ENCODE results near the gene MST1R.
A peak's percentile ranks its signal among the peaks of the same experiment; 100 is the strongest.
"Not testable (repeated sequence)": the region's sequence is repeated elsewhere in the genome, so short reads cannot be mapped to it uniquely, and the experiment has no call there.

Gene MST1R

GRCh38 chr3:49903451-49904424 lies at the start of gene MST1R:
MST1R (minus strand) TSS chr3:49903873; CDS start chr3:49903609, 264 bp downstream.
- DNase-seq (ENCODE audit: insufficient read length, low spot score) (peak; percentile 11), FAIRE-seq (no peak)
- TF ChIP-seq, protein P1, sequence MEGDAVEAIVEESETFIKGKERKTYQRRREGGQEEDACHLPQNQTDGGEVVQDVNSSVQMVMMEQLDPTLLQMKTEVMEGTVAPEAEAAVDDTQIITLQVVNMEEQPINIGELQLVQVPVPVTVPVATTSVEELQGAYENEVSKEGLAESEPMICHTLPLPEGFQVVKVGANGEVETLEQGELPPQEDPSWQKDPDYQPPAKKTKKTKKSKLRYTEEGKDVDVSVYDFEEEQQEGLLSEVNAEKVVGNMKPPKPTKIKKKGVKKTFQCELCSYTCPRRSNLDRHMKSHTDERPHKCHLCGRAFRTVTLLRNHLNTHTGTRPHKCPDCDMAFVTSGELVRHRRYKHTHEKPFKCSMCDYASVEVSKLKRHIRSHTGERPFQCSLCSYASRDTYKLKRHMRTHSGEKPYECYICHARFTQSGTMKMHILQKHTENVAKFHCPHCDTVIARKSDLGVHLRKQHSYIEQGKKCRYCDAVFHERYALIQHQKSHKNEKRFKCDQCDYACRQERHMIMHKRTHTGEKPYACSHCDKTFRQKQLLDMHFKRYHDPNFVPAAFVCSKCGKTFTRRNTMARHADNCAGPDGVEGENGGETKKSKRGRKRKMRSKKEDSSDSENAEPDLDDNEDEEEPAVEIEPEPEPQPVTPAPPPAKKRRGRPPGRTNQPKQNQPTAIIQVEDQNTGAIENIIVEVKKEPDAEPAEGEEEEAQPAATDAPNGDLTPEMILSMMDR (IDR thresholded peaks at IDR 0.05; ENCODE audit: insufficient read depth, missing control alignments), result no peak

DNA sequence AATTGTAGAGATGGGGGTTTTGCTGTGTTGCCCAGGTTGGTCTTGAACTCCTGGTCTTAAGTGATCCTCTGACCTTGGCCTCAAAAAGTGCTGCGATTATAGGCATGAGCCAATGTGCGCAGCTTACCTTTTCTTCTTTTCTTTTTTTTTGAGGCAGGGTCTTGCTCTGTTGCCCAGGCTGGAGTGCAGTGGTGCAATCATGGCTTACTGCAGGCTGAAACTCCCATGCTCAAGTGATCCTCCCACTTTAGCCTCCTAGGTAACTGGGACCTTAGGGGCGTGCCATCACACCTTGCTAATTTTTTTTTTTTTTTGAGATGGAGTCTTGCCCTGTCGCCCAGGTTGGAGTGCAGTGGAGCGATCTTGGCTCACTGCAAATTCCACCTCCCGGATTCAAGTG lies 49.3 kb upstream of the MST1R start:
- FAIRE-seq (no peak), DNase-seq (ENCODE audit: insufficient read length, low spot score) (no peak)
- TF ChIP-seq, protein P1 (IDR thresholded peaks at IDR 0.05; ENCODE audit: insufficient read depth, missing control alignments), result no peak

DNA sequence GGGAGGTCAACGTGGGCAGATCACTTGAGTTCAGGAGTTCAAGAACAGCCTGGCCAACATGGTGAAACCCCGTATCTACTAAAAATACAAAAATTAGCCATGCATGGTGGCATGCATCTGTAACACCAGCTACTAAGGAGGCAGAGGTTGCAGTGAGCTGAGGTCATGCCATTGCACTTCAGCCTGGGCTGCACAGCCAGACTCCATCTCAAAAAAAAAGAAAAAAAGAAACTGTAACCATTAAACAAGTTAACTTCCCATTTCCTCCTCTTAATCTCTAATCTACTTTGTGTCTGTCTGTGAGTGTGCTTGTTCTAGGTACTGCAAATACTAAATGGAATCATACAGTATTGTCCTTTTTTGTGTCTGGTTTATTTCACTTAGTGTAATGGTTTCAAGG lies 39.0 kb upstream of the MST1R start:
- TF ChIP-seq, protein P1 (IDR thresholded peaks at IDR 0.05; ENCODE audit: insufficient read depth, missing control alignments), result no peak
- DNase-seq (ENCODE audit: insufficient read length, low spot score), result no peak
- FAIRE-seq, result no peak

- no peak for FAIRE-seq
- TF ChIP-seq, protein P1 (IDR thresholded peaks at IDR 0.05; ENCODE audit: insufficient read depth, missing control alignments), result no peak
- no peak for DNase-seq (ENCODE audit: insufficient read length, low spot score)
Measured at GRCh38 chr3:49940667-49941249, 37.1 kb upstream of the MST1R start.

GRCh38 chr3:49939858-49940666 lies 36.4 kb upstream of the MST1R start, which contains the start of gene RBM6:
RBM6 (plus strand) TSS chr3:49940150; CDS start chr3:49962642, 22,492 bp downstream.
- peak; percentile 91 for DNase-seq (ENCODE audit: insufficient read length, low spot score)
- TF ChIP-seq, protein P1 (IDR thresholded peaks at IDR 0.05; ENCODE audit: insufficient read depth, missing control alignments), result no peak
- FAIRE-seq, result no peak

GRCh38 chr3:49937090-49937489 lies 33.4 kb upstream of the MST1R start:
- DNase-seq (ENCODE audit: insufficient read length, low spot score) (no peak), FAIRE-seq (no peak)
- TF ChIP-seq, protein P1 (IDR thresholded peaks at IDR 0.05; ENCODE audit: insufficient read depth, missing control alignments), result no peak

DNA sequence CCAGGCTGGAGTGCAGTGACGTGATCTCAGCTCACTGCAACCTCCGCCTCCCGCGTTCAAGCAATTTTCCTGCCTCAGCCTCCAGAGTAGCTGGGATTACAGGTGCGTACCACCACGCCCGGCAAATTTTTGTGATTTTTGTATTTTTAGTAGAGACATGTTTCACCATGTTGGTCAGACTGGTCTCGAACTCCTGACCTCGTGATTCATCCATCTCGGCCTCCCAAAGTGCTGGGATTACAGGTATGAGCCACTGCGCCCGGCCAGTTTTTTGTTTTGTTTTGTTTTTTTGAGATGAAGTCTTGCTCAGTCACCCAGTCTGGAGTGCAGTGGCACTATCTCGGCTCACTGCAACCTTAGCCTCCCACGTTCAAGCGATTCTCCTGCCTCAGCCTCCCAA lies 28.6 kb upstream of the MST1R start:
- not testable (repeated sequence) for DNase-seq (ENCODE audit: insufficient read length, low spot score); FAIRE-seq
